A673 (cell line): ENCODE measurements around the gene IL1RAPL1.

Experiments used
- EZH2 ChIP-seq: fragments of 200-600 bp; sonication (generic); IDR thresholded peaks from 2 replicates; pipeline ENCODE4 v1.6.1; 2017; ENCODE audit warnings: borderline replicate concordance, low read depth, mild to moderate bottlenecking, mixed read lengths, antibody characterized with exemption, low read length; ENCODE audit not compliant: poor library complexity, severe bottlenecking
- TF ChIP-seq, protein P1 (sequence below): fragments of 300-800, 200-600 bp; sonication (generic); conservative IDR thresholded peaks from 2 replicates; pipeline ENCODE4 v1.5.1; 2017; ENCODE audit warnings: low read depth, mild to moderate bottlenecking, antibody characterized with exemption, low read length, moderate library complexity, mixed read lengths

DNA sequence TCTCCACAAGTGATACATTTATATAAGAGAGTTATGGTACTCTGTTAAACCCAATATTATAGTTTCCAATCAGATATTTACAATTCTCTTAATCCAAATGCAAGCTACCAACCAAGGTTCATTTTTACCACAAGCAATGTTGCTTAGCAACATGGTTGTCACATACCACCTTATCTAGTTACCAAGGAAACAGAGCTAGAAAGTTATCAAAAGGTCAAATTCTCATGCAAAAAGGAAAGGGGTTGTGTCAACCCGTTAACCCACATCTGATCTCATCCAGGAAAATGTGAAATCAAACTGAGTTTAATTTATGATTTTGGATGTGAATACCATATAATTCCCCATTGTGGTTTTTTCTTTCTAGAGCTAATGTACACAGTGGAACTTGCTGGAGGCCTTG lies 1354.0 kb downstream of the IL1RAPL1 start:
- TF ChIP-seq EZH2 = no peak
- TF ChIP-seq, protein P1, sequence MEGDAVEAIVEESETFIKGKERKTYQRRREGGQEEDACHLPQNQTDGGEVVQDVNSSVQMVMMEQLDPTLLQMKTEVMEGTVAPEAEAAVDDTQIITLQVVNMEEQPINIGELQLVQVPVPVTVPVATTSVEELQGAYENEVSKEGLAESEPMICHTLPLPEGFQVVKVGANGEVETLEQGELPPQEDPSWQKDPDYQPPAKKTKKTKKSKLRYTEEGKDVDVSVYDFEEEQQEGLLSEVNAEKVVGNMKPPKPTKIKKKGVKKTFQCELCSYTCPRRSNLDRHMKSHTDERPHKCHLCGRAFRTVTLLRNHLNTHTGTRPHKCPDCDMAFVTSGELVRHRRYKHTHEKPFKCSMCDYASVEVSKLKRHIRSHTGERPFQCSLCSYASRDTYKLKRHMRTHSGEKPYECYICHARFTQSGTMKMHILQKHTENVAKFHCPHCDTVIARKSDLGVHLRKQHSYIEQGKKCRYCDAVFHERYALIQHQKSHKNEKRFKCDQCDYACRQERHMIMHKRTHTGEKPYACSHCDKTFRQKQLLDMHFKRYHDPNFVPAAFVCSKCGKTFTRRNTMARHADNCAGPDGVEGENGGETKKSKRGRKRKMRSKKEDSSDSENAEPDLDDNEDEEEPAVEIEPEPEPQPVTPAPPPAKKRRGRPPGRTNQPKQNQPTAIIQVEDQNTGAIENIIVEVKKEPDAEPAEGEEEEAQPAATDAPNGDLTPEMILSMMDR = no peak
